Uterus (tissue), 4 donors: ENCODE measurements around the gene PTPRD. TPM values are rescaled to one million over a fixed set of nuclear protein-coding genes. Genes with fewer than 3 reads are reported as not detected.
"Not testable (repeated sequence)": the region's sequence is repeated elsewhere in the genome, so short reads cannot be mapped to it uniquely, and the experiment has no call there.

Source experiments
- DNase-seq, 2 donors: peaks; one replicate each; pipeline ENCODE4 v3.0.0-alpha.2; 2019 to 2020
- H3K27ac ChIP-seq, 2 donors: fragments of 200-600 bp; sonication (generic); 1 replicate in 1 of 2; 2 replicates in 1 of 2; pipeline ENCODE4 v1.5.1; 2016 to 2018
- H3K27me3 ChIP-seq, 2 donors: fragments of 200-600 bp; sonication (generic); one replicate each; pipeline ENCODE4 v1.5.1; 2018 to 2019; ENCODE audit warnings: control low read depth in 1 of 2
- H3K36me3 ChIP-seq, 2 donors: fragments of 200-600 bp; sonication (generic); one replicate each; pipeline ENCODE4 v1.5.1; 2019; ENCODE audit warnings: control low read depth in 1 of 2
- H3K4me1 ChIP-seq, 2 donors: fragments of 200-600 bp; sonication (generic); one replicate each; pipeline ENCODE4 v1.5.1; 2018 to 2019; ENCODE audit warnings: control low read depth in 1 of 2
- H3K4me3 ChIP-seq, 2 donors: fragments of 200-600 bp; sonication (generic); 1 replicate in 1 of 2; 2 replicates in 1 of 2; pipeline ENCODE4 v1.5.1; 2018 to 2019; ENCODE audit warnings: mild to moderate bottlenecking in 1 of 2
- H3K9me3 ChIP-seq, 2 donors: fragments of 200-600 bp; sonication (generic); one replicate each; pipeline ENCODE4 v1.5.1; 2019; ENCODE audit warnings: control low read depth in 1 of 2
- CTCF ChIP-seq, 4 experiments: fragments of 200-600 bp in 2 of 4; fragments of 450-650 bp in 2 of 4; sonication (generic) in 2 of 4; IDR thresholded peaks; one replicate each; pipeline ENCODE4 v1.5.1; 2016 to 2019; ENCODE audit warnings: antibody characterized with exemption in 4 of 4, mild to moderate bottlenecking in 2 of 4, moderate library complexity in 1 of 4
- POLR2A ChIP-seq, 2 donors: fragments of 450-650 bp; IDR thresholded peaks; one replicate each; pipeline ENCODE4 v1.6.1; 2016; ENCODE audit warnings: antibody characterized with exemption in 2 of 2, mild to moderate bottlenecking in 1 of 2, moderate library complexity in 1 of 2
- intact Hi-C: fragments of 100-400 bp; cut with DNase I; formaldehyde crosslinking; loops from one replicate; pipeline ENCODE4 v1.15.1; 2023; ENCODE audit warnings: low total_unique reads
- total RNA-seq, 4 donors: library from RNA; depleted of rRNA in 3 of 4; stranded (reverse); fragments of >200 nt in 3 of 4; gene quantifications; one replicate each; pipeline versions ENCODE4 v1.1.0 to v1.2.4, GENCODE V29; 2014 to 2023
- donor health status: DM: yes; HTN: yes; CAD: no.

The PTPRD gene
- total RNA-seq, 4 donors from 2014 or later = 1.2 to 136 (median 26.4) TPM

- no peaks in the 10 kb centered on the region for H3K36me3 ChIP-seq
- no peaks in the 10 kb centered on the region for H3K4me1 ChIP-seq
- intact Hi-C loops = no loop called here
- H3K27me3 ChIP-seq = no peaks in the 10 kb centered on the region
- no peak overlapping the region for H3K4me3 ChIP-seq
- H3K27ac ChIP-seq = no peak overlapping the region
- H3K9me3 ChIP-seq = no peaks in the 10 kb centered on the region
- TF ChIP-seq CTCF (IDR thresholded peaks at IDR 0.05) = no peak
- no peak for TF ChIP-seq POLR2A (IDR thresholded peaks at IDR 0.05)
- DNase-seq = no peak
These were observed 1551.2 kb downstream of the PTPRD start for GRCh38 chr9:9061627-9062026.

- intact Hi-C loops = no loop called here
- H3K4me1 ChIP-seq = no peaks in the 10 kb centered on the region
- H3K27me3 ChIP-seq = no peaks in the 10 kb centered on the region
- no peak for TF ChIP-seq CTCF (IDR thresholded peaks at IDR 0.05)
- TF ChIP-seq POLR2A (IDR thresholded peaks at IDR 0.05) = no peak
- H3K9me3 ChIP-seq = no peaks in the 10 kb centered on the region
- DNase-seq = no peak
- no peak overlapping the region for H3K27ac ChIP-seq
- H3K4me3 ChIP-seq = no peak overlapping the region
- H3K36me3 ChIP-seq = no peaks in the 10 kb centered on the region
These were observed 1558.3 kb downstream of the PTPRD start for GRCh38 chr9:9054354-9054992.

GRCh38 chr9:9045572-9045971 lies 1567.2 kb downstream of the PTPRD start:
- H3K9me3 ChIP-seq = no peaks in the 10 kb centered on the region
- intact Hi-C loops = no loop called here
- H3K27me3 ChIP-seq = no peaks in the 10 kb centered on the region
- no peak overlapping the region for H3K4me3 ChIP-seq
- no peaks in the 10 kb centered on the region for H3K36me3 ChIP-seq
- DNase-seq = no peak
- H3K4me1 ChIP-seq = no peaks in the 10 kb centered on the region
- TF ChIP-seq POLR2A (IDR thresholded peaks at IDR 0.05) (no peak), CTCF (IDR thresholded peaks at IDR 0.05) (no peak)
- no peak overlapping the region for H3K27ac ChIP-seq

- no peaks in the 10 kb centered on the region for H3K27me3 ChIP-seq
- no peaks in the 10 kb centered on the region for H3K36me3 ChIP-seq
- TF ChIP-seq CTCF (IDR thresholded peaks at IDR 0.05) (no peak), POLR2A (IDR thresholded peaks at IDR 0.05) (no peak)
- no peak overlapping the region for H3K27ac ChIP-seq
- H3K4me1 ChIP-seq = no peaks in the 10 kb centered on the region
- H3K9me3 ChIP-seq = no peaks in the 10 kb centered on the region
- H3K4me3 ChIP-seq = no peak overlapping the region
- no peak for DNase-seq
- intact Hi-C loops = no loop called here
These were observed 1567.7 kb downstream of the PTPRD start for GRCh38 chr9:9045072-9045471.

GRCh38 chr9:9043788-9044187 lies 1569.0 kb downstream of the PTPRD start:
- H3K9me3 ChIP-seq, H3K4me3 ChIP-seq, H3K27ac ChIP-seq, H3K36me3 ChIP-seq, DNase-seq, H3K4me1 ChIP-seq, intact Hi-C loops, H3K27me3 ChIP-seq: not testable (repeated sequence)

GRCh38 chr9:9041756-9042155 lies 1571.0 kb downstream of the PTPRD start:
- no peak overlapping the region for H3K27ac ChIP-seq
- intact Hi-C loops = no loop called here

More at GRCh38 chr9:9041756-9042155, 1571.0 kb downstream of the PTPRD start:
- no peaks in the 10 kb centered on the region for H3K9me3 ChIP-seq
- no peak for TF ChIP-seq POLR2A (IDR thresholded peaks at IDR 0.05)
- no peak for TF ChIP-seq CTCF (IDR thresholded peaks at IDR 0.05)
- H3K4me1 ChIP-seq = no peaks in the 10 kb centered on the region
- no peaks in the 10 kb centered on the region for H3K36me3 ChIP-seq
- no peak overlapping the region for H3K4me3 ChIP-seq
- H3K27me3 ChIP-seq = no peaks in the 10 kb centered on the region
- DNase-seq = no peak
